Heart right ventricle (tissue), 16 donors: Measurements from ENCODE around the gene PDZD4. TPM values are rescaled to one million over a fixed set of nuclear protein-coding genes. Genes with fewer than 3 reads are reported as not detected.

Experiments
- ATAC-seq, 8 donors: fragments of 200-7000 bp; cut with Tn5 transposase; one replicate each; pipeline ENCODE4 v1.9.1; 2020; ENCODE audit warnings: mild to moderate bottlenecking in 8 of 8, moderate library complexity in 8 of 8, moderate number of reproducible peaks in 1 of 8
- DNase-seq, 2 donors: peaks; one replicate each; pipeline ENCODE4 v3.0.0-alpha.2; 2020
- H3K27ac ChIP-seq, 10 donors: fragments of 200-600 bp; sonication (generic) in 2 of 10; one replicate each; pipeline versions ENCODE4 v1.5.0 to v1.8.0; 2020 to 2022; ENCODE audit warnings: mild to moderate bottlenecking in 3 of 10
- H3K27me3 ChIP-seq, 7 donors: fragments of 200-600 bp; one replicate each; pipeline ENCODE4 v1.8.0; 2021 to 2022; ENCODE audit warnings: mild to moderate bottlenecking in 2 of 7
- H3K36me3 ChIP-seq, 9 donors: fragments of 200-600 bp; sonication (generic) in 1 of 9; one replicate each; pipeline versions ENCODE4 v1.5.0 to v1.8.0; 2020 to 2022; ENCODE audit warnings: mild to moderate bottlenecking in 2 of 9
- H3K4me1 ChIP-seq, 9 donors: fragments of 200-600 bp; sonication (generic) in 1 of 9; one replicate each; pipeline versions ENCODE4 v1.5.0 to v1.8.0; 2020 to 2022; ENCODE audit warnings: mild to moderate bottlenecking in 4 of 9
- H3K4me3 ChIP-seq, 10 donors: fragments of 200-600 bp; sonication (generic) in 2 of 10; one replicate each; pipeline versions ENCODE4 v1.5.0 to v1.8.0; 2020 to 2022; ENCODE audit warnings: mild to moderate bottlenecking in 7 of 10, moderate library complexity in 2 of 10
- H3K9me3 ChIP-seq, 11 donors: fragments of 200-600 bp in 10 of 11; sonication (generic) in 2 of 11; one replicate each; pipeline versions ENCODE4 v1.5.0 to v1.8.0; 2013 to 2022; ENCODE audit warnings: mild to moderate bottlenecking in 2 of 11, control low read depth in 1 of 11, moderate library complexity in 1 of 11
- WGBS, 2 donors: extraction: QIAGEN DNeasy Blood & Tissue Kit; methylation state at CpG; one replicate each; pipeline ENCODE4 v1.1.7; 2013; ENCODE audit warnings: inconsistent platforms in 1 of 2; 5-methylcytosine and 5-hydroxymethylcytosine counted together
- intact Hi-C, 10 donors: fragments of 100-400 bp; cut with DNase I; formaldehyde crosslinking; loops; one replicate each; pipeline versions ENCODE4 v1.11.1 to v1.14.2; 2022
- polyA plus RNA-seq, 2 donors: library from polyadenylated mRNA; stranded (reverse); fragments of 200-250 nt; gene quantifications; one replicate each; pipeline ENCODE4 v1.2.3, GENCODE V29; 2013
- total RNA-seq, 10 donors: library from RNA; stranded (reverse); fragmentation: NEBNext Ultra II Directional in 3 of 10; extraction: Animal tissue kit (Norgen Biotek cat#: 25700) in 3 of 10; gene quantifications; one replicate each; pipeline versions ENCODE4 v1.2.1 to v1.2.4, GENCODE V29; 2021 to 2023
- TF ChIP-seq, protein P1 (sequence below), 9 donors: fragments of 200-600 bp; sonication (generic) in 2 of 9; IDR thresholded peaks; one replicate each; pipeline versions ENCODE4 v1.5.0 to v1.8.0; 2021 to 2022; ENCODE audit warnings: antibody characterized with exemption in 9 of 9, mild to moderate bottlenecking in 5 of 9, moderate library complexity in 1 of 9
- donor health status: Arrhythmogenic right ventricular cardiomyopathy.
- donor health status: ischemic (EF 13 %, LVEDD 7.1; RV severe dilation, severe dysfunction).
- donor health status: healthy with polysubstance abuse.
- donor health status: DM: no; HTN: yes; CAD: no.
- donor health status: DM: no; HTN: no; CAD: no.
- donor health status: ischemic (EF 25% LVEDD 6.9; RV normal size, moderate dysfunction).
- donor health status: ischemic (EF 25% LVEDD 5.7; RV mildly dilated, moderate dysfunction).
- donor health status: healthy.
- donor health status: DM: yes; HTN: yes; CAD: no.
- donor health status: Ischemic cardiomyopathy.
- donor health status: ischemic (EF 35%, LVEDD 5.7; RV mildly dilated, moderate dysfunction).
- donor health status: nonischemic (EF 11% LVEDD 7.7; RV severe dilation, severe dysfunction).
- donor health status: DM: yes; HTN: yes; CAD: no.
- donor health status: PGD.
- donor health status: ischemic (EF 29% LVEDD 5.4; RV normal size, mild dysfunction).
- donor health status: nonischemic (EF 23%, LVEDD 6.1; RV moderate dilation, normal function).

The PDZD4 gene
- total and polyA plus RNA-seq, 12 donors, result 1.2 to 4.5 (median 2.3) TPM

- no peak overlapping the region for H3K4me3 ChIP-seq
- no peaks in the 10 kb centered on the region for H3K9me3 ChIP-seq
- DNase-seq (no peak), ATAC-seq (no peak)
- intact Hi-C loops, result no loop called here
- WGBS, 2 donors, result 23 to 28% methylated on average over 6 of the region's 6 CpGs
- TF ChIP-seq, protein P1, sequence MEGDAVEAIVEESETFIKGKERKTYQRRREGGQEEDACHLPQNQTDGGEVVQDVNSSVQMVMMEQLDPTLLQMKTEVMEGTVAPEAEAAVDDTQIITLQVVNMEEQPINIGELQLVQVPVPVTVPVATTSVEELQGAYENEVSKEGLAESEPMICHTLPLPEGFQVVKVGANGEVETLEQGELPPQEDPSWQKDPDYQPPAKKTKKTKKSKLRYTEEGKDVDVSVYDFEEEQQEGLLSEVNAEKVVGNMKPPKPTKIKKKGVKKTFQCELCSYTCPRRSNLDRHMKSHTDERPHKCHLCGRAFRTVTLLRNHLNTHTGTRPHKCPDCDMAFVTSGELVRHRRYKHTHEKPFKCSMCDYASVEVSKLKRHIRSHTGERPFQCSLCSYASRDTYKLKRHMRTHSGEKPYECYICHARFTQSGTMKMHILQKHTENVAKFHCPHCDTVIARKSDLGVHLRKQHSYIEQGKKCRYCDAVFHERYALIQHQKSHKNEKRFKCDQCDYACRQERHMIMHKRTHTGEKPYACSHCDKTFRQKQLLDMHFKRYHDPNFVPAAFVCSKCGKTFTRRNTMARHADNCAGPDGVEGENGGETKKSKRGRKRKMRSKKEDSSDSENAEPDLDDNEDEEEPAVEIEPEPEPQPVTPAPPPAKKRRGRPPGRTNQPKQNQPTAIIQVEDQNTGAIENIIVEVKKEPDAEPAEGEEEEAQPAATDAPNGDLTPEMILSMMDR (IDR thresholded peaks at IDR 0.05), result no peak
- no peak overlapping the region for H3K27ac ChIP-seq
- H3K36me3 ChIP-seq, result no peaks in the 10 kb centered on the region
- H3K27me3 ChIP-seq, result peaks cover 0 to 94% (median 0%) of the 10 kb centered on the region in 7 donors
- no peaks in the 10 kb centered on the region for H3K4me1 ChIP-seq
Measured at GRCh38 chrX:153844509-153845082, 14.3 kb upstream of the PDZD4 start.

- 89 to 92% methylated on average over 6 of the region's 6 CpGs for WGBS, 2 donors
Measured at GRCh38 chrX:153836921-153837320, 6.6 kb upstream of the PDZD4 start.

DNA sequence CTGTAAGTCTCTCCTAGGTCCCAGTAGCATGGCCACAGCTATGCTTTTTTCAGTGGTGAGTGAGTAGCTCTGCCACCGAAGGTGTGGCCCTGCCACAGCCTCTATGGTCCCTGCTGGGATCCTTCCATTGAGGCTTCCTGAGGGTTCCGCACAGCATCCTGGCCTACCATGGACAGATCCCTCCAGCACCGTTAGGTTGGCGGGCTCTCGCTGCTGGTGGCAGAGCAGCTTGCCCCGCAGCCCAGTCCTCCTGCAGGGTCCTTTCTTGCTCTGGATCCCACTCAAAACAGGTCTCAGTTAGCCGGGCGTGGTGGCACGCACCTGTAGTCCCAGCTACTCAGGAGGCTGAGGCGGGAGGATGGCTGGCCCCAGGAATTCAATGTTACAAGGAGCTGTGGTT lies 2.4 kb upstream of the PDZD4 start:
- intact Hi-C loops, result no loop called here
- DNase-seq (no peak), ATAC-seq (no peak)
- Histone ChIP-seq H3K4me3 (no peak overlapping the region), H3K27me3 (peaks cover 0 to 91% (median 0%) of the 10 kb centered on the region in 7 donors), H3K27ac (no peak overlapping the region), H3K36me3 (no peaks in the 10 kb centered on the region), H3K9me3 (no peaks in the 10 kb centered on the region), H3K4me1 (peaks cover 0 to 16% (median 0%) of the 10 kb centered on the region in 9 donors)
- 73 to 78% methylated on average over 7 to 10 of the region's 10 CpGs for WGBS, 2 donors
- TF ChIP-seq, protein P1 (IDR thresholded peaks at IDR 0.05), result no peak

More at GRCh38 chrX:153836921-153837320, 6.6 kb upstream of the PDZD4 start:
- peaks cover 0 to 94% (median 0%) of the 10 kb centered on the region in 7 donors for H3K27me3 ChIP-seq
- H3K36me3 ChIP-seq, result no peaks in the 10 kb centered on the region
- TF ChIP-seq, protein P1 (IDR thresholded peaks at IDR 0.05), result no peak
- no peak overlapping the region for H3K4me3 ChIP-seq
- DNase-seq (no peak), ATAC-seq (no peak)
- no peaks in the 10 kb centered on the region for H3K4me1 ChIP-seq
- intact Hi-C loops, result no loop called here
- no peak overlapping the region for H3K27ac ChIP-seq
- H3K9me3 ChIP-seq, result no peaks in the 10 kb centered on the region

DNA sequence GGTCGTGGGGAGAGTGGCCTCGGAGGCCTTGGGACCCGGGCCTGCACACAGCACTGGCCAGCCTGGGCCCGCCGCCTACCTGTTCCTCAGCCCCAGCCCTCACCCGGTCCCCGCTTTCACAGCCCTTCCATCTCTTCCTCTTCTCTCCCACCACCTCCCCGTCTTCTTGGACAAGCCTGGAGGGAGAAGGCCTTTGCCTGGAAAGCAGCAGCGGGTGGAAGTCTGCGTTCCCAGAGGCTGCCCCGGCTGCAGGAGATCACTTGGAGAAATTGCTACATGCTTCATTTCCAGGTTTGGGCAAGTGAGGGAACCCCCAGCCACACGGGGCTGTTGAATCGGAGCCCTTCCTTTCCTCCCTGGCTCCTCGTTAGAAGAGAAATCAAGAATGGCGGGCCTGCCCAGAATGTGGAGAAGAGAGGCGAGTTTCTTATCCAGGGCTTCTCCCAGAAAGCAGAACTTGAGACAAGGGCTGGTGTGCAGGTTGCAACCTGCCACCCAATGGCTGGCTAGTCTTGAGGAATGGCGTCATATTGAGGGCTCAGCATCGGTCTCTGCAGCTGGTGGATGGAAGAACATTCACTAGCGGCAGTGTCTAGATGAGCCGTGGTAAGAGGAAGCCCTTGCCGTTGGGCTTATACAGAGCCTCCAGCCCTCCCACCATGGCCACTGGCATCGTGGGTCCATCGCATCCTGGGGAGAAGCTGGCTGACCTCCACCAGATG lies 1.2 kb upstream of the PDZD4 start:
- WGBS, 2 donors, result 59 to 69% methylated on average over 21 to 23 of the region's 23 CpGs
- no peak for DNase-seq
- TF ChIP-seq, protein P1 (IDR thresholded peaks at IDR 0.05), result no peak
- no peak for ATAC-seq
- Histone ChIP-seq H3K4me1 (peaks cover 0 to 16% (median 0%) of the 10 kb centered on the region in 9 donors), H3K36me3 (no peaks in the 10 kb centered on the region), H3K27ac (no peak overlapping the region), H3K9me3 (no peaks in the 10 kb centered on the region), H3K27me3 (peaks cover 0 to 91% (median 0%) of the 10 kb centered on the region in 7 donors), H3K4me3 (no peak overlapping the region)
- intact Hi-C loops, result no loop called here
